Kasumi-1 (cell line): Measurements from ENCODE around the gene HES1.

Experiments
- DNase-seq, 2 experiments: peaks; one replicate each; lab custom pipeline; 2025; lab: John Stamatoyannopoulos, UW

HES1 gene

GRCh38 chr3:194102436-194102835 is 33.5 kb upstream of the HES1 start:
- DNase-seq, result no peak

GRCh38 chr3:194103505-194103904 is 32.4 kb upstream of the HES1 start:
- no peak for DNase-seq

- DNase-seq, result peak; percentile 89
Observed at GRCh38 chr3:194103983-194104751, 31.8 kb upstream of the HES1 start.

GRCh38 chr3:194105292-194105691 is 30.7 kb upstream of the HES1 start:
- DNase-seq, result no peak

- no peak for DNase-seq
Observed at GRCh38 chr3:194107107-194107506, 28.8 kb upstream of the HES1 start.

GRCh38 chr3:194109192-194109863 is 26.6 kb upstream of the HES1 start:
- no peak for DNase-seq

GRCh38 chr3:194110483-194110882 is 25.5 kb upstream of the HES1 start:
- DNase-seq, result no peak

- no peak for DNase-seq
Observed at GRCh38 chr3:194111336-194111735, 24.6 kb upstream of the HES1 start.

GRCh38 chr3:194112120-194113106 is 23.5 kb upstream of the HES1 start:
- DNase-seq, result no peak

- no peak for DNase-seq
Observed at GRCh38 chr3:194114123-194114522, 21.8 kb upstream of the HES1 start.

- DNase-seq, result no peak
Observed at GRCh38 chr3:194117104-194117845, 18.7 kb upstream of the HES1 start.

- no peak for DNase-seq
Observed at GRCh38 chr3:194118920-194119319, 17.0 kb upstream of the HES1 start.

- no peak for DNase-seq
Observed at GRCh38 chr3:194119831-194120590, 15.9 kb upstream of the HES1 start.

GRCh38 chr3:194120789-194121770 is 14.9 kb upstream of the HES1 start:
- peak in 1 of 2 experiments; percentile 10 for DNase-seq

GRCh38 chr3:194121891-194122631 is 13.9 kb upstream of the HES1 start:
- no peak for DNase-seq

- DNase-seq, result no peak
Observed at GRCh38 chr3:194123726-194124125, 12.2 kb upstream of the HES1 start.

GRCh38 chr3:194124193-194124592 is 11.8 kb upstream of the HES1 start:
- no peak for DNase-seq

GRCh38 chr3:194125442-194125841 is 10.5 kb upstream of the HES1 start:
- DNase-seq, result no peak

GRCh38 chr3:194126790-194127189 is 9.2 kb upstream of the HES1 start:
- no peak for DNase-seq
